GM13976 (cell line): ENCODE measurements around the gene PGM3.

Experiments used
- DNase-seq: peaks from one replicate; pipeline ENCODE4 v3.0.0; 2012; ENCODE audit warnings: low spot score
- in situ Hi-C: fragments of 300-500 bp; cut with MboI; formaldehyde crosslinking; loops from one replicate; pipeline ENCODE4 v1.12.0; 2022; ENCODE audit warnings: low sequenced_read_pairs, mixed read lengths, inconsistent platforms; ENCODE audit not compliant: unreplicated experiment
- TF ChIP-seq, protein P1 (sequence below): IDR thresholded peaks from 2 replicates; pipeline ENCODE4 v1.5.1; 2012; ENCODE audit warnings: borderline replicate concordance, mild to moderate bottlenecking; ENCODE audit not compliant: insufficient read depth; ENCODE audit errors: extremely low read depth, missing control alignments, control extremely low read depth

The PGM3 gene

DNA sequence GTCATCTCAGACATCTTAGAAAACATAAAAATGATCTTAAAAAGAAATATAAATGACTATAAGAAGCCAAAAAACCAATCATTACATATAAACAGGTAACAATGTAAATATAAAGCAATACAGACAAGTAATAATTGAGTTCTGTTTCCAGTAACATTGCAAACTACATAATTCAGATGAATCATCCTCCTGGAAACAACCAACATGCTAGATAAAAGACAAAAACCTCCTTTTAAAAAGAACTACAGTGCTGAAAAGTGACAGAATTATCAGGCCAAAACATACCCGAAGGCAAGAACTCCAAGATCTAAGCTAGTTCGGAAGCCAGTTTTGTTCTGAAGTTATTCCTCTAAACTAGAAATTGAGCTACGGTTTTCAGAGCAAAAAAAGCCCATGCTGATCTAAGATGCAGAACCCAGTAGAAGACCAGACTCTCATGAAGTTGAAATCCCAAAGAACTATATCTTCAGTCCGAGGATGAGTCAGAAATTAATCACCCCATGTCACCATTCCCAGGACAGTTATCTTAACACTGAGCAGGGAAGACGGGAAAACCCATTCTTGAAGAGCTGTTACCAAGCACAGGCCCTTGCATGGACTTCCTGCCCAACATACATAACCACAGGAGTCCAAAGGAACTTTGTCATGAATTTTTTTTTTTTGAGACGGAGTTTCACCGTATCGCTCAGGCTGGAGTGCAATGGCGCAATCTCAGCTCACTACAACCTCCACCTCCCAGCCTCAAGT, 9.8 kb downstream of the PGM3 start:
- no peak for DNase-seq
- TF ChIP-seq, protein P1, sequence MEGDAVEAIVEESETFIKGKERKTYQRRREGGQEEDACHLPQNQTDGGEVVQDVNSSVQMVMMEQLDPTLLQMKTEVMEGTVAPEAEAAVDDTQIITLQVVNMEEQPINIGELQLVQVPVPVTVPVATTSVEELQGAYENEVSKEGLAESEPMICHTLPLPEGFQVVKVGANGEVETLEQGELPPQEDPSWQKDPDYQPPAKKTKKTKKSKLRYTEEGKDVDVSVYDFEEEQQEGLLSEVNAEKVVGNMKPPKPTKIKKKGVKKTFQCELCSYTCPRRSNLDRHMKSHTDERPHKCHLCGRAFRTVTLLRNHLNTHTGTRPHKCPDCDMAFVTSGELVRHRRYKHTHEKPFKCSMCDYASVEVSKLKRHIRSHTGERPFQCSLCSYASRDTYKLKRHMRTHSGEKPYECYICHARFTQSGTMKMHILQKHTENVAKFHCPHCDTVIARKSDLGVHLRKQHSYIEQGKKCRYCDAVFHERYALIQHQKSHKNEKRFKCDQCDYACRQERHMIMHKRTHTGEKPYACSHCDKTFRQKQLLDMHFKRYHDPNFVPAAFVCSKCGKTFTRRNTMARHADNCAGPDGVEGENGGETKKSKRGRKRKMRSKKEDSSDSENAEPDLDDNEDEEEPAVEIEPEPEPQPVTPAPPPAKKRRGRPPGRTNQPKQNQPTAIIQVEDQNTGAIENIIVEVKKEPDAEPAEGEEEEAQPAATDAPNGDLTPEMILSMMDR: no peak
- in situ Hi-C loops: no loop called here

DNA sequence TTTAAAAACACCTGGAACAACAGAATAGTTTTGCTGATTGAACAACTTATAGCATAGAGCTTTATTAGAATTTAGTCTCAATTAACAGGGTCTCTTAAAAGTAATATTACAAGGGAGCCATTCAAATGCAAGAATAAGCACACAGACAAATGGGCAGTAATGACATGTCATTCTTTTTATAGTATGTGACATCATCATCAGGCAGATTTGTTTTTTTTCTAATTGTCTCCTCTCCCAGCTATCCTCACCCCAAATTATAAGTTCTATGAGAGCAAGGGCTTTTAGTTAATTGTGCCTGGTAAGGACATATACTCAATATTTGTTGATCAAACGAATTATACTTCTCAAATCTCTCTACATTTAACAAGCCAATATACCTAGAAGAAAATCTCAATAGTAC, 11.0 kb downstream of the PGM3 start:
- in situ Hi-C loops: no loop called here
- TF ChIP-seq, protein P1: no peak
- DNase-seq: no peak

DNA sequence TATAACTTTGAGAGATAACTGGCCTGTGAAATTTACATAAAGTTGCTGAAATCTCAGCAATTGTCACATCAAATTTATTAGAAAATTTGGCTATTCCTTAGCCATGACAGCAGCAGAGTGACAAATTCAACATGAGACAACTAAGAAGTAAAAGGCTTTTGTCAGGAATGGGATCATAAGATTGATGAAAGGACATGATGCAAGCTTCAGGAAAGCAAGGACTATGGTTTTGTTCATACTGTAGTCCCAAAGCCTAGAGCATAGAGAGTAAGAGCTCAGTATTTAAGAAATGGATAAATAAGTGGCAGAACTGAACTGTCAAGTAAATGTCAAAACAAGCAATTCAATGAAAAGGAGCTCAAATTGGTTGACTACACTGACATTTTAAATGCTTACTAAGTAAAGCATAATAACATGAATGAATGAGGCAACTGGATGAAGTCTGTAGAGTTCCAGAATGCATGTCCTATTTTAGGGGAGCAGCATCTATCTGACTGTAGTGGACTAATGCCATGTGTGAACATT, 12.6 kb downstream of the PGM3 start:
- no peak for DNase-seq
- TF ChIP-seq, protein P1: no peak
- in situ Hi-C loops: no loop called here

DNA sequence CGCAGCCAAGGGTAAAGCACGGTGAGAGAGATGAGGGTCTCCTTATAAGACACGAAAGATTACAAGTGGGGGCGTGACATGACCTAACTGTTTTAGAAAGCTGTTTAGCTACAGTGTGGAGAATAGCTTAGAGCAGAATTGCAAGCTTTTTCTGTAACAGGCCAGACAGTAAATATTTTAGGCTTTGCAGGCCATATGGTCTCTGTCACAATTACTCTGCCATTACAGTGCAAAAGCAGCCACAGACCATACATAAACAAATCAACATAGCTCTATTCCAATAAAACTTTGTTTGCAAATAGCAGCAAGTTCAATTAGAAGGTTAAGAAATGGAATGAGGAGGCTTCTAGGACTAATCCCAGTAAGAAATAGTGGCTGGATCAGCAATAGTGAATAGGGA, 16.8 kb downstream of the PGM3 start:
- TF ChIP-seq, protein P1: no peak
- no peak for DNase-seq
- in situ Hi-C loops: no loop called here

DNA sequence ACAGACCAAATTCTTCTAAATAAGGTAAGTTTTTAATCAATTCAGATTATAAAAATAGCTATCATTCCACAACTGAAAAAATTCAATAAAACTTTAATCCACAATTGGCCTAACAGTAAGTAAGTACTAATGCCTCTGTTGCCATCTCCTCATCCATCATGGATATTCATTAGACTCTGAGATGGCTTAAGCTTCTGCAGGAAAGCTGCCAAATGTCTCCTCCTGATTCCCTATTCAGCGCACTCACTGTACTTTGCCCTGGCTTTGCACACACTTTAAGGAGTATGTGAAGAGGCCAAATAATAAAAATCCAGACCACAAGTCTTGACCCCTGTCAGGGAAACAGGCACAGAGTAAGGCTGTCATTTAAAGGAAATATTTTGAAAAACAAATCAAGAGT, 23.6 kb downstream of the PGM3 start:
- DNase-seq: no peak
- in situ Hi-C loops: no loop called here
- TF ChIP-seq, protein P1: no peak

DNA sequence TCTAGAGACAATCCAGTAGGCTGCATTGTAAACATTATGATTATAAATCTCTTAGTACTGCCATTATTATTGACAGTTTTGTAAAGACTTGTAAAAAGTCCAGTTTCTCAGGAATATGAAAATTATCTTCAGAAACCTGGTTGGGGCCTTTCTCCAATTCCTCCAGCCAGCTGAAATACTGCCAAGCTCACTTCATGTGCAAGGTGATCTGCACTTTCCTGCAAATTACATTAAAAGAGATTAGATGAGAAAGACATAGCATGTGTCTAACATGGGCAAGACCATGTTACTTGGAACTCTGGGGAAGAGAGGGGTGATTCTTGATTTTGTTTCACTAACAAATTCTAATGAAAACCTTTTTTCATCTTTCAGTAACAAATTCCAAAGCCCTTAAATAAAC, 24.0 kb downstream of the PGM3 start:
- in situ Hi-C loops: no loop called here
- TF ChIP-seq, protein P1: no peak
- no peak for DNase-seq
